HS-5 (cell line): ENCODE results near the gene TCN2.
A peak's percentile ranks its signal among the peaks of the same experiment; 100 is the strongest.
"Not testable (repeated sequence)": the region's sequence is repeated elsewhere in the genome, so short reads cannot be mapped to it uniquely, and the experiment has no call there.

ENCODE experiments used
- DNase-seq: peaks from one replicate; pipeline ENCODE4 v3.0.0-alpha.2; 2012; ENCODE audit warnings: low read depth

TCN2 gene

DNA sequence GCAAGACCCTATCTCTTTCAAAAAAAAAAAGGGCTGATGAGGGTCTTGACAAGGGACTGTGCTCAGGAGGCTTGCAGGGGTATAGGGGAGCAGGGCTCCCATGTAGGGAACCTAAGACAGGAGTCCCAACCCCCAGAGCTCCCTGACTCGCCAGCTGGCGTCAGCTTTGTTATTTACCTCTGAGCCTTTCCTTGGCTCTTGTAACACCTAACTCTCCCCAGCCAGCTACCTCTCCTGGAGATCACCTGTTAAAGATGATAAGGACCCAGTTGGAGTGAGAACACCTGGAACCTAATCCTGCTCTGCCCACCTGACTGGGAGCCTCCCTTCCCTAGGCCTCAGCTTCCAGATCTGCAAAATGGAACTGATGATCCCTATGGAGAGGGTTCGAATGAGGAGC, 41.9 kb downstream of the TCN2 start:
- no peak for DNase-seq

DNA sequence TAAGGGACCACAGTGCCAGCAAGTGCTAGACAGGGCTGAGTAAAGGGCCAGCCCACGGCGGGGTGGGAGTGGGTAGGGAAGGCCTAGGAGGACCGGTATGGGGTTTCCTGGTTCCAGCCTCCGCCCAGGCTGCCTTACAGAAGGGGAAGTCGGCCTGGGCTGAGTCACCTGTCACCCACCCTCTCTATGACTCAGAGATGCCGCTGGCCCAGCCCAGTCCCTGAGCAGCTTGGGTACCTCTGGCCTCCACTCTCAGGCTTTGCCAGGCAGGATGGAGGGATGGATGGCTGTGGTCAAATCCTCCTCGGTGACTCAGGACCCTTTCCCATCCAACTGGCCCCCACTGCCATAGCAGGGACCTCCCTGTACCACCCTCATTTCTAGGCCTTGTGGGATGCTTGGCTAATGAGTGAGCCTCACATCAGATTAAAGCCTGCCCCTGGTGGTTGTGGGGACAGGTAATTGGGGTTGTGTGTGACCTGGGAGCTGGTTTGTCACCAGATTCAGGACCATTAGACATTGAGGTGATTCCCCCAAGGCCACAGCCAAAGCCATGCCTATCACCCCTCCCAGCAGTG, 42.5 kb downstream of the TCN2 start:
- DNase-seq, result peak; percentile 83

DNA sequence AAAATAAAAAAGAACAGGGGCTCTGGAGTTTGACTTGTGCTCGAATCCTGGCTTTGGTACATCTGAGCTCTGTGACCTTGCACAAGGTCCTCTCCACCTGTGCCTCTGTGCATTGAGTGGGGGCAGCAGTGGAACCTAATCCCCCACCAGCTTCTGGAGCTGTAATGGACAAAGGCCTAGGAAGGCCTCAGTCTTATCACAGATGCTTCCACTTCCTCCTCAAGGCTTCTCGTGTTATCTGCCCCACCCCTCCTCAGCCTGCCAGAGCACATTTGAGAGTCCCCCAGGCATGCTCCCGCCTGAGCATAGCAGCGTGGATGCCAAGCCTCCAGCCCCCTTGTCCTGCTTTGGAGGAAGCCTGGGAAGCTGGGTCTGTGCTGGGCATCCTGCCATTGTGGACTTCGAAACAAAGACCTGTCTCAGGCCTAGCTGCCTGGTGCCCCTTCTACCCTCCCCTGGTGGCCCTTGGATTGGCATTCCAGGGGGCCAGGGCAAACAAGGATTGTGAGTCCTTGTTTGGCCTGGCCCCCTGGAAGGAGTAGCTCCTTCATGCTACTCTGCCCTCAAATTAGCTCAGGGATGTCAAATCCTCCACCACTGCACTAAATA, 43.6 kb downstream of the TCN2 start:
- no peak for DNase-seq

DNA sequence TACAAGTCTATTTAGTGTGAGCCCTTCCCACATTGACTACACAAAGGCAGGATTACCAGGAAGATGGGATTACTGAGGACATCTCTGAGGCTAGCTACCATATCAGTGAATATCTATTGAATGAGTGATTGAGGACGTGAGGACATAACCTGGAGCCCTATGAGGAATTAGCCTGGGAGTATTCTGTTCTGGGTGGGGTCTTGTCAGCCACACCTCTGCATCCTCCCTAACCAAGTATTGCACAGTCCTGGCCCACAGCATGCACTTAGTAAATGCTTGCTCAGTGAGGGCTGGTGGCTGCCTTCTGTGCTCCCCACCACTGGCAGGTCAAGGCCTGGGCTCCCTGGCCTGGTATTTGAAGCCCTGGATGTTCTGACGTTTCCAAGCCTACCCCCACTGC, 45.9 kb downstream of the TCN2 start:
- DNase-seq, result no peak

DNA sequence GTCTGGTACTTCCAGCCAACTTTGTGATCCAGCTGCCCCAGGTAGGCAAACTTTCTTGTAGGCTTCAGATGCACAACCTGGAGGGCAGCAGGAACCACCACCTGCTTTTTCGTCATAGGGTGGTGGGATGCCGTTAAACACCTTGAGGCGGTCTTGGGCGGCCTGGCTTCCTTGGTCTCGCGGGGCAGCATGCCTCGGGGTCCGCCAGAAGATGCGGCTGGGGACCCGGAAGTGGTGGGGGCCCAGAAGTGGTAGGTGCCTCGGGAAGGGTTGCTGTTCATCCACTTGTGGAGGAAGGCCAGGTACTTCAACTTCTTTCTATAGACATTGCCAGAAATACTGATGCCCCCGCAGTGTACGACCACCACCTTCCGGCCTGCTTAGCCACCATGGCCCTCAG, 47.4 kb downstream of the TCN2 start:
- DNase-seq, result no peak

DNA sequence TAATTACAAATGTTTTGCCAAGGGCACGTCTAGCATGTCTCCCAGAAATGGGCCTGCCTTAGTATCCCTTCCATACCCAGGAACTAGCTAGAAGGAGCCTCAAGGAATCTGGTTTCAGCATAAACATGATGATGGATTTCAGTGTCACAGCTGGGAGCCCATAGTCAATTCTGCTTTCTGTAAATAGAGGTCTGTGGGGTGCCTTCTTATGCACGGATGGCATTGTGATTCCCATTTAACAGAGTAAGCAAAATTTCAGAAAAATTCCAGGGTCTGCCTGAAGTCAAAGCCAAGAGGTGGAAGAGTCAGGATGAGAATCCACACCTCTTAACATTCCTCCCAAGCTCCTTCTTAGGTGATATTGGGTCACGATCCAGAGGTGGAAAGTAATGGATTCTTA, 48.6 kb downstream of the TCN2 start:
- DNase-seq, result no peak

DNA sequence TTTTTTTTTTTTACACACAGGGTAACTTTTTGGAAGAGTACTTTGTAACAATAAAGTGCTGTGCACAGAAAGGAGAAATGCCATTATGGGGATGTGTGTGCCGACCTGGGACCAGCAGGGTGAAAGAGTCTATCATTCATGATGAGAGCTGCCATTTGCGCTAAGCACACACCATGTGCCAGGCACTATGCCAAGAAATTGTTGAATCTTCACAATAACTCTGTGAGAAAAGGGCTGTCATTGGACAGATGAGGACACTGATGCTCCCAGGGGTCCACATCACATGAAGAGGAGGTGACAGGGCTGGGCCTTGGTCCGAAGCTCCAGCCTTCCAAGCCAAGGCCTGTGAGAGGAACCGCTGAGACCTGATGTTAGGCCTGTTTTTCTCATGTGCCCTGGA, 55.1 kb downstream of the TCN2 start:
- no peak for DNase-seq

DNA sequence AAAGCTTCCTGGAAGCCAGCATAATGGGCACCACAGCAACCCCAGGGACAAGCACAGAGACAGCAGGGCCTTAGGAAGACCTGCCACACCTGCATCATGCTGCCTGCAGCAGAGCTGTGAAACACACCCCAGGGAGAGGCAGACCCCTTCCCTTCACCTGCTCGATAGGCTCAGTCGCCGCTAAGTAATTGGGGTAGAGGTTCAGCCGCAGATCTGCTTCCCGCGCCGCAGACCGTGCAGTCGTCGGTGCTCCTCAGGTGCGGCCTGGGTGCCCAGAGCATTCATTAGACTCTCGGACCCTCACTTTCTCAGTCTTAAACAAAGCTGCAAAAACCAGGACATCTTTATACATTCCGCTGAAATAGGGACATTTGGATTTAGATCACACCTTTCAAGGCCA, 57.8 kb downstream of the TCN2 start:
- DNase-seq, result no peak

DNA sequence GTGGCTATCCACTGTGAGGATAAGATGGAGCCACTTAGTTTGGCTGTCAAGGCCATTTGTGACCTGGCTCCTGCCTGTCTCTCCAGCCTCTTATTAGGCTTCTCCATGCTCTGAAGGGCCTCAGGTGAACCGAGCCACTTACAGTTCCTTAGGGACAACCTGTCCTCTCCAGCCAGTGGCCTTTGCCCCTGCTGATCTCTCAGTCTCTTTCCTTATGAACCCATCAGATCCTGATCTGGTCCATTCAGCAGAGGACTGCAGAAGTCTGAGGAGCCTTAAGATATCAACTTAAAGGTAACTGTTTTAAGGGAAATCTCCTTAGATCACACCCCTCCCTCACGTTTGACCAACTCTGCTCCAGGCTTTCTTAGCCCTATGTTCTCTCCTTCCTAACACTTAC, 58.3 kb downstream of the TCN2 start:
- DNase-seq, result no peak

DNA sequence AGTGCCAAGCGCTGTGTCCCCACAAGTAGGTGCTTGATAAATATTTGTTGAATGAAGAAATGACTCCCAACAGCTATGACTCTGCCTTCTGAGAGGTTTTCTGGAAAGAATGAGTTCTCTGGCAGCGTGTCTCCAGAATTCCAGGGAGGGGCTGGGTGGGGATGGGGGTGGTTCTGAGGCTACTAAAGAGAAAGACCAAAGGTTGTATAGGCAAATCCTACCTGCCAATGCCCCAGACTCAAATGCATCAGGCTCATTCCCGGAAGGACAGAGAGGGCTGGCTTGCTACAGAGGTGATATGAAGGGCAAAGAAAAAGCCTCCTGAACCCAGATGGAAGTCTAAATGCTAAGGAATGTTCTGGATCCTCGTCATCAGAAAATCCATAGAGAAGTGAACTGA, 58.8 kb downstream of the TCN2 start:
- DNase-seq, result no peak

DNA sequence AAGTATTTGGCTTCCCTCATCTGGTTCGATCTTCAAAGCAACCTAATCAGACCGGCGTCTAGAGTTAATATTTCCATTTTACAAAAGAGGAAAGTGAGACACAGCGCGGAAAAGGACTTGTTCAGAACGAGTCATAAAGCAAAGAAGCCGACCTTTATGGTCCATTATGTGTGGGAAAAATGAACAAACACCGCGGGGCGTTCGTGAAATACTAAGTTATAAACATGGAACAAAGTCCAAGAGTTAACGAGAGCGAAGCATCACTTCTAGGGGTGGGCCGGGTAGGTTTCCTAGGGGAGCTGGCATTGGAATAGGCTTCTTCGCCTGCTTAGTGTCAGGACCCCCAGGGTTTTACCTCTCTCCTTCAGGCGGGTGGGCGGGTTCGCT, 60.1 kb downstream of the TCN2 start:
- DNase-seq, result no peak

DNA sequence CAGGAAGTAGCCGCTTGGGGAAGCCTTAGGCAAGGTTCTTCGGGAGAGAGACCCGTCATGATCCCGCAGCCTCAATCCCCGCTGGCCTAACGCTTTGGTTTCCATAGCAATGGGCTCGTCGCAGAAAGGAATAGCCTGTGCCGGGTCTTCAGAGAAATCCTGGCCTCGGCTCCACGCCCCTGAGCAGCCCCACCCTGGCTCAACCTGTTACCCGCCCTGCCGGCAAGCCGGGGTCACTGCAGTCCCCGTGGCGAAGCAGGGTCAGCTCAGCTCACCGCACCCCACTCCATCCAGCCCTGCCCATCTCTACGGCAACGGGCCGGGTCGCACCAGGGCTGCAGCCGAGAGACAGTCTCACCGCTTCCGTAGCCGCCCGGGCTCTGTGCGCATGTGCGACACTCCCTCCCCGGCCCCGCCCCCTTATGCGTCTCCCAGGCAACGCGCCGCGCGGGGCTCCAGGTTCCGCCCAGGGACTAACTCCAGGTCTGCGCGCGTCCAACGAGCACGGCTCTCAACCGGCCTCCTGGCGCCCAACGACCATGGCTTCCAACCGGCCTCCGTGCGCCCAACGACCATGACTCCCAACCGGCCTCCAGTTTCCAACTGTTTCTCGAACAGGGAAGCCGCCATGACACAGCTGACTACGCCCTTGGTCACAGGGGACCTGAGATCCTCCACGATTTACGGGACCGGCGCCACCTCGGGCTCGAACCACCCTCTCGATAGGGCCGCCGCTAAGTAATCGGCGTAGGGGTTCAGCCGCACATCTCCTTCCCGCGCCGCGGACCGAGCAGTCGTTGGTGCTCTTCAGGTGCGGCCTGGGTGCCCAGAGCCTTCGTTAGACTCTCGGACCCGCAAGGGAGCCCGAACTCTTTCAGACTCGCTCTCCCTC, 60.8 kb downstream of the TCN2 start, which contains the start of gene DUSP18:
DUSP18 (minus strand) TSS at position 382 of the 892 bp plus-strand sequence. CDS start 3,872 bp downstream, outside the sequence.
- DNase-seq, result peak; percentile 73

DNA sequence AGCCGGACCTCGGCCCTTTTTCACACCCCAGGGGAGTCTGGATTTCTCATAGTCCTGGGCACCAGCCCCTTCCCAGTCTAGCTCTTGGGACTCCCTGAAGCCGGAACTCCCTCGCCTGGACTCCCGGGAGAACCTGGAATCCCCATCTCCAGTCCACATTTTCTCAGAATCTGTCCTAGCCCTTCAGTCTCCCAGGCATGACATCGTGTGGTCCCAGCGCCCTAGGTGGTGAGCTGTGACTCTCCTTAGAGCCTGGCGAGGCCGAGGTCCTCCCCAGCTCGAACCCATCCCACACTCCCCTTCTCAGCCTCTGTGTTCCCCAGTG, 61.4 kb downstream of the TCN2 start:
- no peak for DNase-seq

DNA sequence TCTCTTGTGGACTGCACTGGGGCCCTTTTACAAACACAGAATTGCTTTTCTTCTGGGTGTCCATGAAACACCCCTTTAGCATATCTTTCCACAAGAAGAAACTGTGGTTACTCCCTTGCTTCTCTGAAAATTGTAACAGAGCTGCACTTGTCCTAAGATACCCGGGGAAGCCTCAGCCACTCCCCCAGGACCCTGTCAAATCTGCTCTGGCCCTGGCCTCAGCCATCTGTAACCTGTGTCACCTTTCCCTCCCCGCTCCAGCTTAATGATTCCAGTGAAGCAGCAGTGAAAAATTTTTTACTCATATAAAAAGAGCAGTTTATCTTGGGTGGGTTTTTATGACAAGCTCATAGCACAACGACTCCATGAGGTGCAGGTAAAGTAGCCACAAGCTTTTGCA, 64.1 kb downstream of the TCN2 start:
- no peak for DNase-seq

DNA sequence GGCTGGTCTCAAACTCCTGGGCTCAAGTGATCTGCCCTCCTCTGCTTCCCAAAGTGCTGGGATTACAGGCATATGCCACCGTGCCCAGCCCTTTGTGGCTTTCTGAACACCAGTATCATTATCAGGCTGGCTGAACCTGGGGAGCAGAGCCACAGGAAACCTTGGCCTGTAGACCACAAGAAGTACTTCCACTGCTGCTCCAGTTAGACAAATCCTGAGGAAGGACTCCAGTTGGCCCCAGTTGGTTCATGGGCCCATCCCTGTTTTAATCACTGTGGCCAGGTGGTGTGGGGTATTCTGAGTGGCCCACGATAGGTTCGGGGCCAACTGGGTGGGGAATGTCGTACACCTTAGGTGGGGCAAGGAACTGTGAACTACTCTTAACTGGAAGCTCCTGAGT, 66.2 kb downstream of the TCN2 start:
- DNase-seq, result no peak

DNA sequence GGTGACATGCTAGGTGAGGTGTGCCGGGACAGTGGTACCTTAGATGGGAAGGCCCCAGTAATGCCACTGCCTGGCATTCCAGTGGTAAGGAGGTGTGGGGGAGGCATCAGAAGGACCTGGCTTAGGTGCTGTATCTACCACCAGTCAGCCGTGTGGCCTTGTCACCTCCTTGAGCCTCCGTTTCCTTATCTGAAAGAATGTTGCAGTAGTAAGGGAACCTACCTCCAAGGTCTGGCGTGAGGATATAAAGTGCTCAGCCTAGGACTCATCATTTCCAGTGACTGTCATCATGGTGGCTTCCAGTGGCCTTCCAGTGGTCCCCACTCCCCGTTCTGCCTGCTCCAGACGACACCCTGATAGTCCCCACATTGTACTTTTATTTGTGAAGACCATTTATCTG, 67.5 kb downstream of the TCN2 start:
- DNase-seq, result no peak

DNA sequence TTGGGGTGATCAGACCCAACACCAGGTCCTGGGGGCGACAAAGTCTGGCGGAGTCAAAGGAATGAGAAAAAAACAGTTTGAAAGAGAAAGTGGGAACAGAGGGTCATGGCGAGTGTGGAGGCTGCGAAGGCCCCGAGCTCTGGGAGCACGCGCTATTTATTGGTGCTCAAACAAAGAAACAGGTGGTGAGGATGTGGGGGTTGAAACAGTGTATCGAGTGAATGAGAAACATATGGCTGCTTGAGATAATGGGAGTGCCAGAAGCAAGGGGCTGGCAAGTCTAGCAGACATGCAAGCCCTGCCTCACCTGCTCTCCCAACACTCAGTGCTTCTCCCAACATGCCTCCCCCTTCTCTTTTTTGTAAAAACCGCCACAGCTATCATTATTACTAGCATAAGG, 68.5 kb downstream of the TCN2 start:
- DNase-seq, result no peak

DNA sequence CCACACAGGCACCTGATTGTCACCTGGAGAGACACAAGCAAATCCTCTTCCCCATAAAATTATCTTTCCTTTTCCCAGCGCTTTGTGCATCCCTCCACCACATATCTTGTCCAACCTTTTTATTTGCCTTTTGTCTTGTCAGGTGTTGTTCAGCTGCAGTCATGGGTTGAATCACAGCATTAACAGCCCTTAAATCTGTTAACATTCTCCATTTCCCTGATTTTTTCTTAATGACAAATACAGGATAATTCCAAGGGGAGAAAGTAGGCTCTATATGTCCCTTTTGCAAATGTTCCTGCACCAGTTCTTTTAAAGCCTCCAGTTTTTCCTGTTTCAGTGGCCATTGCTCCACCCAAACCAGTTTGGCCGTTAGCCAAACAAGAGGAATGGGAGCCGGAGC, 69.6 kb downstream of the TCN2 start:
- not testable (repeated sequence) for DNase-seq
